Esophagus squamous epithelium (tissue), 4 donors: Measurements from ENCODE around the gene SLC1A2.

ENCODE experiments used
- CTCF ChIP-seq, 6 experiments: fragments of 450-650 bp in 4 of 6; fragments of 200-600 bp in 2 of 6; sonication (generic) in 2 of 6; IDR thresholded peaks; one replicate each; pipeline ENCODE4 v1.5.1; 2016 to 2019; ENCODE audit warnings: antibody characterized with exemption in 6 of 6, mild to moderate bottlenecking in 4 of 6, moderate library complexity in 4 of 6
- POLR2A ChIP-seq, 4 donors: fragments of 450-650 bp; IDR thresholded peaks; one replicate each; pipeline ENCODE4 v1.6.1; 2017; ENCODE audit warnings: antibody characterized with exemption in 4 of 4, mild to moderate bottlenecking in 4 of 4, moderate library complexity in 3 of 4

DNA sequence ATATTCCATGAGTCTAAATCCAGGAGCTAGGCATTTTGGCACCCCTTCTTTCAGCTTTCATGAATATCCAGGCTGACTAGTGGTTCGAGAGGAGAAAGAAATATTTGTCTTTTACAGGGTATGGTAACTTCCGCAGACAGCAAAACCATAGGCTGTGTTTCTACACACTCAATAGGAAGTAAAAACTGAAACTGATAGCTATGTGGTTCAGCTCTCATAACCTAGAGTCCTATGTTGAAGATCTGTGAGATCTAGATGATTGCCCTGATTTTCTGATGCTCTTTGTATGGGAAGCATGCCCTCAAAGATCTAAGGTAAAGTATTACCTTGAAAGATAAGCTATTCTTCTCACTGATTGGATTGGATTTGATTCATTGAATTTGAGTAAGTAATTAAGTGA lies 162.1 kb downstream of the SLC1A2 start:
- TF ChIP-seq POLR2A (IDR thresholded peaks at IDR 0.05), result no peak
- TF ChIP-seq CTCF (IDR thresholded peaks at IDR 0.05), result no peak
